Tibial artery (tissue), 4 donors: ENCODE data around the gene CXCL9.
"Not testable (repeated sequence)": the region's sequence is repeated elsewhere in the genome, so short reads cannot be mapped to it uniquely, and the experiment has no call there.

ENCODE experiments used
- DNase-seq, 2 donors: peaks; one replicate each; pipeline ENCODE4 v3.0.0-alpha.2; 2019
- H3K27ac ChIP-seq, 2 donors: fragments of 200-600 bp; sonication (generic) in 1 of 2; 1 replicate in 1 of 2; 2 replicates in 1 of 2; pipeline ENCODE4 v1.5.1; 2018 to 2019; ENCODE audit warnings: mild to moderate bottlenecking in 1 of 2
- H3K27me3 ChIP-seq, 2 donors: fragments of 200-600 bp; sonication (generic) in 1 of 2; one replicate each; pipeline versions ENCODE4 v1.5.1 to v1.6.0; 2016 to 2019
- H3K36me3 ChIP-seq, 3 donors: fragments of 200-600 bp; sonication (generic) in 2 of 3; one replicate each; pipeline ENCODE4 v1.5.1; 2016 to 2019; ENCODE audit warnings: mild to moderate bottlenecking in 2 of 3
- H3K4me1 ChIP-seq, 4 donors: fragments of 200-600 bp; sonication (generic) in 2 of 4; 1 replicate in 3 of 4; 2 replicates in 1 of 4; pipeline ENCODE4 v1.5.1; 2016 to 2019
- H3K4me3 ChIP-seq, 2 donors: fragments of 200-600 bp; sonication (generic) in 1 of 2; 1 replicate in 1 of 2; 2 replicates in 1 of 2; pipeline ENCODE4 v1.5.1; 2018 to 2019; ENCODE audit warnings: mild to moderate bottlenecking in 2 of 2
- H3K9me3 ChIP-seq, 3 donors: fragments of 200-600 bp; sonication (generic) in 1 of 3; one replicate each; pipeline ENCODE4 v1.5.1; 2016 to 2019
- CTCF ChIP-seq, 2 experiments: fragments of 200-600 bp in 1 of 2; fragments of 450-650 bp in 1 of 2; IDR thresholded peaks; one replicate each; pipeline ENCODE4 v1.5.1; 2017 to 2019; ENCODE audit warnings: antibody characterized with exemption in 2 of 2, mild to moderate bottlenecking in 1 of 2, moderate library complexity in 1 of 2
- intact Hi-C: fragments of 100-400 bp; cut with DNase I; formaldehyde crosslinking; loops from one replicate; pipeline ENCODE4 v1.15.0; 2023; ENCODE audit warnings: low total_unique reads

The CXCL9 gene

GRCh38 chr4:75954811-75955210, 52.5 kb downstream of the CXCL9 start:
- H3K27ac ChIP-seq, H3K9me3 ChIP-seq, H3K4me3 ChIP-seq, DNase-seq, intact Hi-C loops, H3K4me1 ChIP-seq, H3K27me3 ChIP-seq: not testable (repeated sequence)
- H3K36me3 ChIP-seq: peaks cover 86 to 99% (median 94%) of the 10 kb centered on the region in 3 donors

GRCh38 chr4:75953509-75953908, 53.8 kb downstream of the CXCL9 start:
- no peak for DNase-seq
- peaks cover 80 to 99% (median 86%) of the 10 kb centered on the region in 3 donors for H3K36me3 ChIP-seq
- no peak for TF ChIP-seq CTCF (IDR thresholded peaks at IDR 0.05)
- H3K4me3 ChIP-seq: no peak overlapping the region
- no peaks in the 10 kb centered on the region for H3K9me3 ChIP-seq
- no peak overlapping the region for H3K27ac ChIP-seq
- no peaks in the 10 kb centered on the region for H3K27me3 ChIP-seq
- intact Hi-C loops: no loop called here
- H3K4me1 ChIP-seq: no peaks in the 10 kb centered on the region
